OCI-LY3 (cell line): Measurements from ENCODE around the gene LINC00632.
"Not testable (repeated sequence)": the region's sequence is repeated elsewhere in the genome, so short reads cannot be mapped to it uniquely, and the experiment has no call there.

Source experiments
- H2AFZ ChIP-seq: fragments of 200-600, 300-600 bp; shearing (Covaris generic); 2 replicates; pipeline ENCODE4 v1.6.0; 2014; ENCODE audit warnings: antibody characterized with exemption, low read depth, low read length
- H3K27ac ChIP-seq: fragments of 200-600, 300-600 bp; sonication (generic); 2 replicates; pipeline ENCODE4 v1.5.1; 2014; ENCODE audit warnings: mild to moderate bottlenecking, low read length, moderate library complexity, mixed read lengths
- H3K27me3 ChIP-seq: fragments of 200-600, 300-600 bp; sonication (generic); 2 replicates; pipeline ENCODE4 v1.6.1; 2014; ENCODE audit warnings: low read depth, low read length, mixed read lengths
- H3K36me3 ChIP-seq: fragments of 200-600, 300-600 bp; sonication (generic); replicated peaks from 2 replicates; pipeline ENCODE3; 2014; ENCODE audit warnings: low read depth, low read length, mixed read lengths
- H3K4me1 ChIP-seq: fragments of 300-600, 200-600 bp; sonication (generic); 2 replicates; pipeline ENCODE4 v1.6.1; 2014; ENCODE audit warnings: low read length, mixed read lengths
- H3K4me2 ChIP-seq: fragments of 200-600, 300-600 bp; sonication (generic); 2 replicates; pipeline ENCODE4 v1.6.1; 2014; ENCODE audit warnings: low read length, mixed read lengths
- H3K4me3 ChIP-seq: fragments of 300-600, 200-600 bp; sonication (generic); 2 replicates; pipeline ENCODE4 v1.5.1; 2014; ENCODE audit warnings: antibody characterized with exemption, mild to moderate bottlenecking, low read length, moderate library complexity
- H3K79me2 ChIP-seq: fragments of 300-600, 200-600 bp; shearing (Covaris generic); 2 replicates; pipeline ENCODE4 v1.6.1; 2014; ENCODE audit warnings: mild to moderate bottlenecking, low read length, mixed read lengths
- H3K9ac ChIP-seq: fragments of 300-600, 200-600 bp; shearing (Covaris generic); 2 replicates; pipeline ENCODE4 v1.6.0; 2014; ENCODE audit warnings: mild to moderate bottlenecking, low read length, moderate library complexity
- H3K9me3 ChIP-seq: fragments of 200-600, 300-600 bp; shearing (Covaris generic); 2 replicates; pipeline ENCODE4 v1.6.1; 2014; ENCODE audit warnings: low read length, mixed read lengths; ENCODE audit not compliant: insufficient read depth
- H4K20me1 ChIP-seq: fragments of 200-600, 300-600 bp; sonication (generic); 2 replicates; pipeline ENCODE4 v1.6.1; 2016; ENCODE audit warnings: low read length, mixed read lengths; ENCODE audit not compliant: insufficient read depth
- EZH2phosphoT487 ChIP-seq: fragments of 200-600 bp; shearing (Covaris generic); IDR thresholded peaks from 2 replicates; pipeline ENCODE4 v1.6.1; 2018; ENCODE audit warnings: antibody characterized with exemption, mixed run types, low read depth
- TF ChIP-seq, protein P1 (sequence below): fragments of 200-600, 300-600 bp; sonication (generic); IDR thresholded peaks from 2 replicates; pipeline ENCODE4 v1.5.1; 2014; ENCODE audit warnings: antibody characterized with exemption, low read length, low read depth

The LINC00632 gene

DNA sequence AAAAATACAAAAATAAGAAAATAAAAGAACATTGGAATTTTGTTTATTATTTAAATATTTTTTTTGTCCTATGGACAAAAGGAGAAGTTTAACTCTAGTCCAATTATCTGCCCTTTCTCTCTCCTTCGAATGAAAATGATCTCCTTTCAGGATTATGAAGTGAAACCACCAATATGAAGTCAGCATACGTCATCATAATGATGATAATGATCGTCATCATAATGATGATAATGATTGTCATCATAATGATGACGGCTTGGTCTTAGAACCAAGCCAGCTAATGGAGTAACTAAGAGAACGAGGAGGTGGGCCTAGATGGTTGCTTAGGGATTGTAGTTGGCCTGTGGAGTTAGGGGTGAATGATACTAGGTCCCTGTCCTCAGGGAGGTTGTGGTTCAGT, 21.9 kb upstream of the LINC00632 start:
- Histone ChIP-seq H4K20me1 (no peaks in the 10 kb centered on the region), H3K9ac (no peak overlapping the region), H3K4me2 (no peak overlapping the region), H3K4me1 (no peaks in the 10 kb centered on the region), H3K27ac (no peak overlapping the region), H3K4me3 (no peak overlapping the region), H3K36me3 (no peaks in the 10 kb centered on the region), H2AFZ (no peak overlapping the region), H3K27me3 (no peaks in the 10 kb centered on the region), H3K9me3 (no peaks in the 10 kb centered on the region), H3K79me2 (no peaks in the 10 kb centered on the region)
- TF ChIP-seq, protein P1, sequence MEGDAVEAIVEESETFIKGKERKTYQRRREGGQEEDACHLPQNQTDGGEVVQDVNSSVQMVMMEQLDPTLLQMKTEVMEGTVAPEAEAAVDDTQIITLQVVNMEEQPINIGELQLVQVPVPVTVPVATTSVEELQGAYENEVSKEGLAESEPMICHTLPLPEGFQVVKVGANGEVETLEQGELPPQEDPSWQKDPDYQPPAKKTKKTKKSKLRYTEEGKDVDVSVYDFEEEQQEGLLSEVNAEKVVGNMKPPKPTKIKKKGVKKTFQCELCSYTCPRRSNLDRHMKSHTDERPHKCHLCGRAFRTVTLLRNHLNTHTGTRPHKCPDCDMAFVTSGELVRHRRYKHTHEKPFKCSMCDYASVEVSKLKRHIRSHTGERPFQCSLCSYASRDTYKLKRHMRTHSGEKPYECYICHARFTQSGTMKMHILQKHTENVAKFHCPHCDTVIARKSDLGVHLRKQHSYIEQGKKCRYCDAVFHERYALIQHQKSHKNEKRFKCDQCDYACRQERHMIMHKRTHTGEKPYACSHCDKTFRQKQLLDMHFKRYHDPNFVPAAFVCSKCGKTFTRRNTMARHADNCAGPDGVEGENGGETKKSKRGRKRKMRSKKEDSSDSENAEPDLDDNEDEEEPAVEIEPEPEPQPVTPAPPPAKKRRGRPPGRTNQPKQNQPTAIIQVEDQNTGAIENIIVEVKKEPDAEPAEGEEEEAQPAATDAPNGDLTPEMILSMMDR, result no peak
- TF ChIP-seq EZH2phosphoT487, result no peak

DNA sequence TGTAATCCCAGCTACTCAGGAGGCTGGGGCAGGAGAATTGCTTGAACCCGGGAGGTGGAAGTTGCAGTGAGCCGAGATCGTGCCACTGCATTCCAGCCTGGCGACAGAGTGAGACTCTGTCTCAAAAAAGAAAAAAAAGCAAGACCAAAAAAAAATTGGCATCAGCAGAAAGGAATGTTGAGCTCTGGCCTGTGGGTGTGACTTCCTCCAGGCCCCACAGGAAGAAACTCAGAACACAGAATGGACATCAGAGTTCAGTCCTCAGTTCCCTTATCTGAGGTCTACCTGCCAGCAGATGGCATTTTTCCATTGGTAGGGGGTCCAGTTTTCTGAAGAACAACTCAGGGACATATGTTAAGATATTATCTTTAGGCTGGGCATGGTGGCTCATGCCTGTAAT, 18.0 kb upstream of the LINC00632 start:
- H4K20me1 ChIP-seq, H2AFZ ChIP-seq, H3K9ac ChIP-seq: not testable (repeated sequence)

DNA sequence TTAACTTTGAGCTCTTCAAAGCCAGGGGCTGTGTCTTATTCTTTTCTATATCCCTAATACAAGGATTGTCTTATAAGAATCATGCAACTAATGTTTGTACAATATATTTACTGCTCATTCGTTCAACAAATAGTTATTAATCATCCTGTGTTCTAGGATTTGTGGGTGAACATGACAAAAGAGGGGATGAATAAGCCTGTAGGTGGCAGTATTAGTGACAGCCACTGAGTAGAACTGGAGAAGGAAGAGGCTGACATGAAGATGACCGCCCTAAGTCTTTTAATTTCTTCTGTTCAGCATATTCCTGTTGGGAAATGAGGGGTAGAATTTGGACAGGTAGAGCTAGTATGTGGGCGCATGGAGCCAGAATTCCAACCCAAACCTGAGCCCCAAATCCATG, 11.9 kb upstream of the LINC00632 start:
- Histone ChIP-seq H3K36me3 (no peaks in the 10 kb centered on the region), H2AFZ (no peak overlapping the region), H3K27me3 (no peaks in the 10 kb centered on the region), H3K4me2 (no peak overlapping the region), H4K20me1 (no peaks in the 10 kb centered on the region), H3K9me3 (no peaks in the 10 kb centered on the region), H3K79me2 (no peaks in the 10 kb centered on the region), H3K27ac (no peak overlapping the region), H3K4me1 (no peaks in the 10 kb centered on the region), H3K4me3 (no peak overlapping the region), H3K9ac (no peak overlapping the region)
- no peak for TF ChIP-seq EZH2phosphoT487
- TF ChIP-seq, protein P1, result peak; percentile 37

More for the DNA sequence above, 18.0 kb upstream of the LINC00632 start:
- H3K27ac ChIP-seq, H3K4me3 ChIP-seq, H3K36me3 ChIP-seq, H3K79me2 ChIP-seq, H3K27me3 ChIP-seq, H3K4me1 ChIP-seq, H3K4me2 ChIP-seq, H3K9me3 ChIP-seq: not testable (repeated sequence)

DNA sequence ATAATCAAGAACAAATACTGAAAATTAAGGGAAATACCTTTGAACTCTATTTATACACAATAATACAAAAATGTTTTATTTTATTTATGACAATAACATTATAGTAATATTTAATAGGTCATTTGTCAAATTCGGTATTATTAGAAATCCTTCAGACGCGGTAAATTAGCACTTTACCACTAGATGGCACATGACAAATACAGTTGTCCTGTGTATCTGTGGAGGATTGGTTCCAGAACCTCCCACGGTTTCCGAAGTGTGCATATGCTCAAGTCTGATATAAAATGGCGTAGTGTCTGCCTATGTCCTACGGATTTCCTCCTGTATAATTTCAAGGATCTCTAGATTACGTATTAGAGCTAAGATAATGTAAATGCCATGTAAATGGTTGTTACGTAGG, 8.1 kb upstream of the LINC00632 start:
- Histone ChIP-seq H4K20me1 (no peaks in the 10 kb centered on the region), H3K36me3 (no peaks in the 10 kb centered on the region), H3K9me3 (no peaks in the 10 kb centered on the region), H3K4me2 (peak overlapping the region; percentile 50), H3K4me3 (peak overlapping the region; percentile 24; the same call in 1 of the 2 replicates), H3K4me1 (no peaks in the 10 kb centered on the region), H3K27me3 (no peaks in the 10 kb centered on the region), H2AFZ (0 out of 2 replicates have a peak overlapping the region, but pooled peaks have one; percentile 46), H3K9ac (no peak overlapping the region), H3K27ac (no peak overlapping the region), H3K79me2 (no peaks in the 10 kb centered on the region)
- no peak for TF ChIP-seq EZH2phosphoT487
- TF ChIP-seq, protein P1, result peak; percentile 43

DNA sequence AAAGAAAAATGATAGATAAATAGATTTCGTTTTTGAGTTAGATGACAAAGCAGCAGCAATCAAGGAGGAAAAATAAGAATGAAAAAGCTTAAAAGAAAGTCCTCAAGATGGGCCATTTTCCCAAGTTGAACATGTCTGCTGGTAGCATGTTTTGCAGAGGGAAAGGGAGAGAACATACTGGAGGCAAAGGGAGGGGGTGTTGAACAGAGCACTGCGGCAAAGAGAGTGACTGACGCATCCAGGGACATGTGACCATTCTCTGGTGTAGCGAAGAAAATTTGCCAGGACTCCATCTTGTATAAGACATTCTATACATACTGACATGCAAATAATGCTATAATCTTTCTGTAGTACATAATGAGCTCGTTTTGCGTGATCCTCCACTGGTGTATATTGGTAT, 1.2 kb downstream of the LINC00632 start:
- no peak overlapping the region for H3K4me3 ChIP-seq
- H4K20me1 ChIP-seq, result no peaks in the 10 kb centered on the region
- H3K9me3 ChIP-seq, result no peaks in the 10 kb centered on the region
- H3K79me2 ChIP-seq, result no peaks in the 10 kb centered on the region
- TF ChIP-seq, protein P1, result no peak
- TF ChIP-seq EZH2phosphoT487, result no peak
- H3K27me3 ChIP-seq, result no peaks in the 10 kb centered on the region
- H3K4me1 ChIP-seq, result no peaks in the 10 kb centered on the region
- H3K27ac ChIP-seq, result no peak overlapping the region
- no peak overlapping the region for H3K9ac ChIP-seq
- no peaks in the 10 kb centered on the region for H3K36me3 ChIP-seq
- H2AFZ ChIP-seq, result no peak overlapping the region
- no peak overlapping the region for H3K4me2 ChIP-seq
